Upper lobe of left lung (tissue), 4 donors: ENCODE measurements around the gene AEBP1.

Experiments
- POLR2AphosphoS5 ChIP-seq, 2 donors: sonication (generic); formaldehyde crosslinking; IDR thresholded peaks; one replicate each; pipeline ENCODE4 v1.5.1; 2017; ENCODE audit warnings: antibody characterized with exemption in 2 of 2
- TF ChIP-seq, protein P1 (sequence below), 6 experiments: fragments of 450-650 bp in 4 of 6; fragments of 200-600 bp in 2 of 6; sonication (generic) in 2 of 6; IDR thresholded peaks; one replicate each; pipeline ENCODE4 v1.5.1; 2016 to 2019; ENCODE audit warnings: antibody characterized with exemption in 6 of 6

GRCh38 chr7:44058759-44059218 is 45.4 kb upstream of the AEBP1 start:
- TF ChIP-seq, protein P1, sequence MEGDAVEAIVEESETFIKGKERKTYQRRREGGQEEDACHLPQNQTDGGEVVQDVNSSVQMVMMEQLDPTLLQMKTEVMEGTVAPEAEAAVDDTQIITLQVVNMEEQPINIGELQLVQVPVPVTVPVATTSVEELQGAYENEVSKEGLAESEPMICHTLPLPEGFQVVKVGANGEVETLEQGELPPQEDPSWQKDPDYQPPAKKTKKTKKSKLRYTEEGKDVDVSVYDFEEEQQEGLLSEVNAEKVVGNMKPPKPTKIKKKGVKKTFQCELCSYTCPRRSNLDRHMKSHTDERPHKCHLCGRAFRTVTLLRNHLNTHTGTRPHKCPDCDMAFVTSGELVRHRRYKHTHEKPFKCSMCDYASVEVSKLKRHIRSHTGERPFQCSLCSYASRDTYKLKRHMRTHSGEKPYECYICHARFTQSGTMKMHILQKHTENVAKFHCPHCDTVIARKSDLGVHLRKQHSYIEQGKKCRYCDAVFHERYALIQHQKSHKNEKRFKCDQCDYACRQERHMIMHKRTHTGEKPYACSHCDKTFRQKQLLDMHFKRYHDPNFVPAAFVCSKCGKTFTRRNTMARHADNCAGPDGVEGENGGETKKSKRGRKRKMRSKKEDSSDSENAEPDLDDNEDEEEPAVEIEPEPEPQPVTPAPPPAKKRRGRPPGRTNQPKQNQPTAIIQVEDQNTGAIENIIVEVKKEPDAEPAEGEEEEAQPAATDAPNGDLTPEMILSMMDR (IDR thresholded peaks at IDR 0.05): no peak
- no peak for TF ChIP-seq POLR2AphosphoS5 (IDR thresholded peaks at IDR 0.05)
